GM21515 (cell line): Measurements from ENCODE around the gene RCSD1.

Experiments used
- ATAC-seq: cut with Tn5 transposase; IDR thresholded peaks from one replicate; pipeline ENCODE4 v1.9.1; 2021; ENCODE audit not compliant: unreplicated experiment

Gene RCSD1

GRCh38 chr1:167617153-167618147 is 12.6 kb upstream of the RCSD1 start:
- peak; percentile 70 for ATAC-seq

GRCh38 chr1:167618366-167618765 is 11.7 kb upstream of the RCSD1 start:
- no peak for ATAC-seq

- no peak for ATAC-seq
These were observed 11.2 kb upstream of the RCSD1 start for GRCh38 chr1:167618789-167619188.

- ATAC-seq: no peak
These were observed 10.0 kb upstream of the RCSD1 start for GRCh38 chr1:167620002-167620401.

GRCh38 chr1:167621780-167622313 is 8.2 kb upstream of the RCSD1 start:
- ATAC-seq: no peak

GRCh38 chr1:167623951-167624350 is 6.1 kb upstream of the RCSD1 start:
- no peak for ATAC-seq

GRCh38 chr1:167625040-167625823 is 4.8 kb upstream of the RCSD1 start:
- ATAC-seq: no peak

- peak; percentile 11 for ATAC-seq
These were observed 2.5 kb upstream of the RCSD1 start for GRCh38 chr1:167627615-167627864.

GRCh38 chr1:167627865-167628641 is 2.0 kb upstream of the RCSD1 start:
- peak; percentile 66 for ATAC-seq

- ATAC-seq: no peak
These were observed 1.1 kb upstream of the RCSD1 start for GRCh38 chr1:167628741-167629515.

GRCh38 chr1:167630568-167631385 is 745 bp downstream of the RCSD1 start:
- no peak for ATAC-seq

GRCh38 chr1:167631386-167631935 is 1.4 kb downstream of the RCSD1 start:
- no peak for ATAC-seq

- no peak for ATAC-seq
These were observed 2.0 kb downstream of the RCSD1 start for GRCh38 chr1:167631936-167632614.

GRCh38 chr1:167633258-167633944 is 3.4 kb downstream of the RCSD1 start:
- ATAC-seq: no peak

GRCh38 chr1:167634435-167634834 is 4.4 kb downstream of the RCSD1 start:
- ATAC-seq: no peak

GRCh38 chr1:167635156-167635648 is 5.2 kb downstream of the RCSD1 start:
- ATAC-seq: no peak

- no peak for ATAC-seq
These were observed 5.9 kb downstream of the RCSD1 start for GRCh38 chr1:167635941-167636340.

- no peak for ATAC-seq
These were observed 8.0 kb downstream of the RCSD1 start for GRCh38 chr1:167638064-167638463.
